ENCODE data around the gene MMRN2.
"Not testable (repeated sequence)": the region's sequence is repeated elsewhere in the genome, so short reads cannot be mapped to it uniquely, and the experiment has no call there.

DNA sequence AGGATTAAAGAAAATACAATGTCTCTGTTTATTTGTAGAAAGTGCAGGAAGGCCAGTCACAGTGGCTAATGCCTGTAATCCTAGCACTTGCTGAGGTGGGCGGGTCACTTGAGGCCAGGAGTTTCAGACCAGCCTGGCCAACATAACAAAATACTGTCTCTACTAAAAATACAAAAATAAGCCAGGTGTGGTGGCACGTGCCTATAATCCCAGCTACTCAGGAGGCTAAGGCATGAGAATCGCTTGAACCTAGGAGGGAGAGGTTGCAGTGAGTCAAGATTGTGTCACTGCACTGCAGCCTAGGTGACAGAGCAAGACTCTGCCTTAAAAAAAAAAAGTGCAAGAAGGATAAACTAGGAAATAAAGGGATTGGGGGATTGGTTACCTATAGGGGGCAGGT, 21.0 kb upstream of the MMRN2 start:
- TF ChIP-seq FOXM1 (IDR thresholded peaks at IDR 0.05; ENCODE audit: borderline replicate concordance); PKNOX1 (IDR thresholded peaks at IDR 0.05); NFRKB (IDR thresholded peaks at IDR 0.05); L3MBTL2 (conservative IDR thresholded peaks at IDR 0.05); ZNF384 (IDR thresholded peaks at IDR 0.05); BHLHE40 (IDR thresholded peaks at IDR 0.05; ENCODE audit: borderline replicate concordance); TARDBP (IDR thresholded peaks at IDR 0.05); CTBP1 (IDR thresholded peaks at IDR 0.05; ENCODE audit: borderline replicate concordance); SP1 (IDR thresholded peaks at IDR 0.05); HDGF (IDR thresholded peaks at IDR 0.05; ENCODE audit: borderline replicate concordance); SUZ12 (IDR thresholded peaks at IDR 0.05); LEF1 (IDR thresholded peaks at IDR 0.05; ENCODE audit: borderline replicate concordance); ELF4 (IDR thresholded peaks at IDR 0.05); FOXA1 (IDR thresholded peaks at IDR 0.05): not testable (repeated sequence)
